ENCODE measurements around the gene RNU6-1.

GRCh38 chr15:67850994-67851571 is 11.2 kb upstream of the RNU6-1 start:
- TF ChIP-seq POLR2AphosphoS5 (IDR thresholded peaks at IDR 0.05; ENCODE audit: borderline replicate concordance, low read depth, low read length) (no peak), EZH2 (IDR thresholded peaks at IDR 0.05) (no peak)

Measured in SK-N-MC (cell line).